Sigmoid colon (tissue), 7 donors: ENCODE measurements around the gene MRPL49. TPM values are rescaled to one million over a fixed set of nuclear protein-coding genes. Genes with fewer than 3 reads are reported as not detected.

Experiments
- DNase-seq: peaks from one replicate; pipeline ENCODE4 v3.0.0-alpha.2; 2019
- H3K27ac ChIP-seq, 4 donors: fragments of 200-600 bp; sonication (generic); one replicate each; pipeline ENCODE4 v1.5.1; 2016 to 2019; ENCODE audit warnings: mild to moderate bottlenecking in 1 of 4
- H3K27me3 ChIP-seq, 3 donors: fragments of 200-600 bp; sonication (generic); one replicate each; pipeline ENCODE4 v1.5.1; 2019; ENCODE audit warnings: mild to moderate bottlenecking in 1 of 3
- H3K36me3 ChIP-seq, 4 donors: fragments of 200-600 bp; sonication (generic); one replicate each; pipeline ENCODE4 v1.5.1; 2016 to 2019
- H3K4me1 ChIP-seq, 4 donors: fragments of 200-600 bp; sonication (generic); one replicate each; pipeline ENCODE4 v1.5.1; 2017 to 2019
- H3K4me3 ChIP-seq, 4 donors: fragments of 200-600 bp; sonication (generic); one replicate each; pipeline ENCODE4 v1.5.1; 2017 to 2019; ENCODE audit warnings: mild to moderate bottlenecking in 2 of 4, moderate library complexity in 1 of 4
- H3K9me3 ChIP-seq, 4 donors: fragments of 200-600 bp in 3 of 4; sonication (generic) in 3 of 4; one replicate each; pipeline versions ENCODE4 v1.5.1 to v1.6.1; 2013 to 2019
- CTCF ChIP-seq, 4 experiments: fragments of 450-650 bp in 3 of 4; fragments of 200-600 bp in 1 of 4; IDR thresholded peaks; one replicate each; pipeline ENCODE4 v1.5.1; 2016 to 2019; ENCODE audit warnings: antibody characterized with exemption in 4 of 4, mild to moderate bottlenecking in 3 of 4, moderate library complexity in 2 of 4
- EP300 ChIP-seq, 4 donors: sonication (generic); formaldehyde crosslinking; IDR thresholded peaks; one replicate each; pipeline ENCODE4 v1.6.1; 2017; ENCODE audit warnings: antibody characterized with exemption in 4 of 4
- POLR2A ChIP-seq, 2 donors: fragments of 450-650 bp; IDR thresholded peaks; one replicate each; pipeline ENCODE4 v1.6.1; 2016; ENCODE audit warnings: antibody characterized with exemption in 2 of 2, mild to moderate bottlenecking in 2 of 2, moderate library complexity in 2 of 2
- POLR2AphosphoS5 ChIP-seq, 4 donors: sonication (generic); formaldehyde crosslinking; IDR thresholded peaks; one replicate each; pipeline ENCODE4 v1.6.1; 2017; ENCODE audit warnings: antibody characterized with exemption in 4 of 4
- WGBS, 2 donors: extraction: QIAGEN DNeasy Blood & Tissue Kit; methylation state at CpG; one replicate each; pipeline ENCODE4 v1.1.7; 2013; 5-methylcytosine and 5-hydroxymethylcytosine counted together
- intact Hi-C: fragments of 100-400 bp; cut with DNase I; formaldehyde crosslinking; loops from one replicate; pipeline ENCODE4 v1.15.1; 2023
- polyA plus RNA-seq, 3 donors: library from polyadenylated mRNA; stranded (reverse); fragments of 200-250 nt; gene quantifications; one replicate each; pipeline ENCODE4 v1.2.3, GENCODE V29; 2013
- total RNA-seq, 4 donors: library from RNA; depleted of rRNA; stranded (reverse); fragments of >200 nt; gene quantifications; one replicate each; pipeline ENCODE4 v1.1.0, GENCODE V29; 2016
- donor health status: healthy with polysubstance abuse.
- donor health status: Bipolar disorder and iron deficiency.
- donor health status: healthy.

Gene MRPL49
- total and polyA plus RNA-seq, 7 donors: 41.5 to 104 (median 69.8) TPM

GRCh38 chr11:65100674-65101350, 21.3 kb upstream of the MRPL49 start:
- H3K27ac ChIP-seq: no peak overlapping the region
- H3K27me3 ChIP-seq: no peaks in the 10 kb centered on the region
- H3K36me3 ChIP-seq: peaks cover 0 to 23% (median 1%) of the 10 kb centered on the region in 4 donors
- TF ChIP-seq POLR2A (IDR thresholded peaks at IDR 0.05) (no peak), POLR2AphosphoS5 (IDR thresholded peaks at IDR 0.05) (no peak), CTCF (IDR thresholded peaks at IDR 0.05) (no peak), EP300 (IDR thresholded peaks at IDR 0.05) (no peak)
- 90 to 94% methylated on average over 6 of the region's 6 CpGs for WGBS, 2 donors
- H3K9me3 ChIP-seq: no peaks in the 10 kb centered on the region
- DNase-seq: no peak
- peaks cover 0 to 12% (median 10%) of the 10 kb centered on the region in 4 donors for H3K4me1 ChIP-seq
- intact Hi-C loops: no loop called here
- no peak overlapping the region for H3K4me3 ChIP-seq

GRCh38 chr11:65102142-65103095, 19.7 kb upstream of the MRPL49 start:
- intact Hi-C loops: no loop called here
- Histone ChIP-seq H3K36me3 (peaks cover 0 to 28% (median 1%) of the 10 kb centered on the region in 4 donors), H3K4me1 (peaks cover 0 to 2% (median under 1%) of the 10 kb centered on the region in 4 donors), H3K27ac (no peak overlapping the region), H3K9me3 (no peaks in the 10 kb centered on the region), H3K27me3 (no peaks in the 10 kb centered on the region), H3K4me3 (no peak overlapping the region)
- TF ChIP-seq EP300 (IDR thresholded peaks at IDR 0.05) (no peak), POLR2A (IDR thresholded peaks at IDR 0.05) (no peak), CTCF (IDR thresholded peaks at IDR 0.05) (no peak), POLR2AphosphoS5 (IDR thresholded peaks at IDR 0.05) (no peak)
- no peak for DNase-seq
- 68 to 86% methylated on average over 8 of the region's 8 CpGs for WGBS, 2 donors

GRCh38 chr11:65103476-65103875, 18.6 kb upstream of the MRPL49 start:
- Histone ChIP-seq H3K27ac (no peak overlapping the region), H3K36me3 (peaks cover 8 to 32% (median 10%) of the 10 kb centered on the region in 4 donors), H3K4me1 (no peaks in the 10 kb centered on the region), H3K9me3 (no peaks in the 10 kb centered on the region), H3K4me3 (no peak overlapping the region), H3K27me3 (no peaks in the 10 kb centered on the region)
- DNase-seq: no peak
- intact Hi-C loops: no loop called here
- TF ChIP-seq POLR2AphosphoS5 (IDR thresholded peaks at IDR 0.05): no peak
- TF ChIP-seq EP300 (IDR thresholded peaks at IDR 0.05): no peak
- no peak for TF ChIP-seq POLR2A (IDR thresholded peaks at IDR 0.05)
- no peak for TF ChIP-seq CTCF (IDR thresholded peaks at IDR 0.05)

GRCh38 chr11:65104628-65105027, 17.5 kb upstream of the MRPL49 start:
- no peaks in the 10 kb centered on the region for H3K4me1 ChIP-seq
- intact Hi-C loops: no loop called here
- 74 to 80% methylated on average over 4 of the region's 4 CpGs for WGBS, 2 donors
- H3K9me3 ChIP-seq: no peaks in the 10 kb centered on the region
- no peak overlapping the region for H3K27ac ChIP-seq
- no peak overlapping the region for H3K4me3 ChIP-seq
- no peak for DNase-seq
- H3K36me3 ChIP-seq: peaks cover 9 to 37% (median 16%) of the 10 kb centered on the region in 4 donors
- no peaks in the 10 kb centered on the region for H3K27me3 ChIP-seq
- TF ChIP-seq POLR2AphosphoS5 (IDR thresholded peaks at IDR 0.05): no peak
- no peak for TF ChIP-seq EP300 (IDR thresholded peaks at IDR 0.05)
- no peak for TF ChIP-seq POLR2A (IDR thresholded peaks at IDR 0.05)
- TF ChIP-seq CTCF (IDR thresholded peaks at IDR 0.05): no peak
